CD4-positive, alpha-beta T cell treated with Interleukin-15 for 4 hours (primary cell): ENCODE data around the gene PLEKHG4.
A peak's percentile ranks its signal among the peaks of the same experiment; 100 is the strongest.

Source experiments
- DNase-seq: peaks from one replicate; pipeline ENCODE4 v3.0.0-alpha.2; 2020; ENCODE audit warnings: low spot score

Gene PLEKHG4

GRCh38 chr16:67291461-67291860 is 12.1 kb downstream of the PLEKHG4 start:
- no peak for DNase-seq

GRCh38 chr16:67294171-67294757 is 14.9 kb downstream of the PLEKHG4 start:
- DNase-seq, result no peak

- DNase-seq, result no peak
Observed at GRCh38 chr16:67294938-67295361, 15.6 kb downstream of the PLEKHG4 start.

- no peak for DNase-seq
Observed at GRCh38 chr16:67296420-67296819, 17.1 kb downstream of the PLEKHG4 start.

- no peak for DNase-seq
Observed at GRCh38 chr16:67298277-67298676, 18.9 kb downstream of the PLEKHG4 start.

GRCh38 chr16:67299269-67299668 is 19.9 kb downstream of the PLEKHG4 start:
- no peak for DNase-seq

GRCh38 chr16:67301080-67301782 is 21.9 kb downstream of the PLEKHG4 start:
- DNase-seq, result no peak

- DNase-seq, result no peak
Observed at GRCh38 chr16:67302076-67302475, 22.7 kb downstream of the PLEKHG4 start.

- no peak for DNase-seq
Observed at GRCh38 chr16:67302970-67303369, 23.6 kb downstream of the PLEKHG4 start.

- no peak for DNase-seq
Observed at GRCh38 chr16:67304020-67304419, 24.7 kb downstream of the PLEKHG4 start.

- DNase-seq, result no peak
Observed at GRCh38 chr16:67305216-67306071, 26.1 kb downstream of the PLEKHG4 start.

GRCh38 chr16:67310561-67310960 is 31.2 kb downstream of the PLEKHG4 start:
- DNase-seq, result no peak

- DNase-seq, result peak; percentile 25
Observed at GRCh38 chr16:67311607-67312488, 32.5 kb downstream of the PLEKHG4 start.

GRCh38 chr16:67312719-67313118 is 33.4 kb downstream of the PLEKHG4 start:
- DNase-seq, result no peak

GRCh38 chr16:67317853-67318252 is 38.5 kb downstream of the PLEKHG4 start:
- no peak for DNase-seq

- no peak for DNase-seq
Observed at GRCh38 chr16:67326115-67326471, 46.8 kb downstream of the PLEKHG4 start.

GRCh38 chr16:67326472-67327309 is 47.4 kb downstream of the PLEKHG4 start, which contains the start of the genes KCTD19 and LRRC36:
Gene KCTD19 (minus strand): TSS chr16:67326741. CDS start chr16:67326707, 34 bp downstream.
Gene LRRC36 (plus strand): TSS chr16:67326815. CDS start chr16:67326863, 48 bp downstream.
- peak; percentile 46 for DNase-seq

GRCh38 chr16:67327743-67328142 is 48.4 kb downstream of the PLEKHG4 start:
- DNase-seq, result no peak

- DNase-seq, result no peak
Observed at GRCh38 chr16:67329901-67330300, 50.6 kb downstream of the PLEKHG4 start.

- DNase-seq, result no peak
Observed at GRCh38 chr16:67333315-67333714, 54.0 kb downstream of the PLEKHG4 start.

- no peak for DNase-seq
Observed at GRCh38 chr16:67336116-67336515, 56.8 kb downstream of the PLEKHG4 start.
